H1 (cell line): ENCODE results near the gene OR4E2.

Experiments used
- CREB1 ChIP-seq: IDR thresholded peaks from 2 replicates; pipeline ENCODE4 v1.6.1; 2012; ENCODE audit warnings: inconsistent platforms
- CTCF ChIP-seq, 3 experiments: IDR thresholded peaks; 1 replicate in 2 of 3; 2 replicates in 1 of 3; pipeline versions ENCODE4 v1.5.1 to v1.6.1; 2011; ENCODE audit warnings: low read length in 3 of 3, mild to moderate bottlenecking in 3 of 3, inconsistent platforms in 2 of 3, low read depth in 1 of 3, moderate library complexity in 1 of 3; ENCODE audit not compliant: insufficient read depth in 1 of 3; ENCODE audit errors: control extremely low read depth in 1 of 3
- EP300 ChIP-seq, 2 experiments: IDR thresholded peaks; 1 replicate in 1 of 2; 2 replicates in 1 of 2; pipeline ENCODE4 v1.6.1; 2011 to 2012; ENCODE audit warnings: low read depth in 2 of 2, low read length in 2 of 2, mild to moderate bottlenecking in 2 of 2, borderline replicate concordance in 1 of 2, inconsistent platforms in 1 of 2, moderate library complexity in 1 of 2
- EZH2 ChIP-seq: fragments of 200-600 bp; sonication (generic); IDR thresholded peaks from 2 replicates; pipeline ENCODE4 v1.7.1; 2012; ENCODE audit warnings: low read depth, mild to moderate bottlenecking, moderate library complexity, low read length, inconsistent platforms; ENCODE audit not compliant: severe bottlenecking
- JUND ChIP-seq: IDR thresholded peaks from 2 replicates; pipeline ENCODE4 v1.6.1; 2011; ENCODE audit warnings: mild to moderate bottlenecking, improper control_type of control experiment, low read length
- MAFK ChIP-seq: IDR thresholded peaks from 2 replicates; pipeline ENCODE4 v1.6.1; 2012; ENCODE audit warnings: low read depth, mild to moderate bottlenecking, improper control_type of control experiment, low read length
- POLR2A ChIP-seq, 2 experiments: IDR thresholded peaks; 1 replicate in 1 of 2; 2 replicates in 1 of 2; pipeline ENCODE4 v1.6.1; 2011; ENCODE audit warnings: low read depth in 2 of 2, low read length in 2 of 2, mild to moderate bottlenecking in 2 of 2; ENCODE audit errors: control extremely low read depth in 1 of 2
- POLR2AphosphoS5 ChIP-seq: IDR thresholded peaks from 2 replicates; pipeline ENCODE4 v1.6.1; 2011; ENCODE audit warnings: low read depth, low read length
- RAD21 ChIP-seq, 2 experiments: IDR thresholded peaks in 1 of 2; conservative IDR thresholded peaks in 1 of 2; 2 replicates each; pipeline ENCODE4 v1.6.1; 2011; ENCODE audit warnings: low read depth in 2 of 2, low read length in 2 of 2, improper control_type of control experiment in 1 of 2, inconsistent platforms in 1 of 2, mild to moderate bottlenecking in 1 of 2, moderate library complexity in 1 of 2
- RFX5 ChIP-seq: IDR thresholded peaks from 2 replicates; pipeline ENCODE4 v1.6.1; 2011; ENCODE audit warnings: low read depth, low read length, improper control_type of control experiment, borderline replicate concordance
- RXRA ChIP-seq: IDR thresholded peaks from 2 replicates; pipeline ENCODE4 v1.6.1; 2011; ENCODE audit warnings: low read depth, mild to moderate bottlenecking, low read length, moderate library complexity; ENCODE audit not compliant: insufficient read depth

- TF ChIP-seq CTCF (IDR thresholded peaks at IDR 0.05; ENCODE audit: control extremely low read depth in 1 of 3, insufficient read depth in 1 of 3, low read depth in 1 of 3, low read length in 3 of 3) (no peak), POLR2AphosphoS5 (no peak), RXRA (no peak), MAFK (no peak), JUND (no peak), EP300 (IDR thresholded peaks at IDR 0.05; ENCODE audit: borderline replicate concordance in 1 of 2, low read depth in 2 of 2, low read length in 2 of 2) (no peak), POLR2A (IDR thresholded peaks at IDR 0.05; ENCODE audit: control extremely low read depth in 1 of 2, low read depth in 2 of 2, low read length in 2 of 2) (no peak), RFX5 (no peak), EZH2 (no peak), RAD21 (IDR thresholded peaks at IDR 0.05 in 1 of 2, conservative IDR thresholded peaks at IDR 0.05 in 1 of 2; ENCODE audit: low read depth in 2 of 2, low read length in 2 of 2) (no peak), CREB1 (no peak)
Observed at GRCh38 chr14:21617614-21618013, 36.0 kb upstream of the OR4E2 start.
